GM19397 (cell line): ENCODE data around the gene DNM1.

Experiments
- ATAC-seq: cut with Tn5 transposase; IDR thresholded peaks from one replicate; pipeline ENCODE4 v1.9.1; 2021; ENCODE audit warnings: mild to moderate bottlenecking, moderate library complexity; ENCODE audit not compliant: unreplicated experiment

The DNM1 gene

DNA sequence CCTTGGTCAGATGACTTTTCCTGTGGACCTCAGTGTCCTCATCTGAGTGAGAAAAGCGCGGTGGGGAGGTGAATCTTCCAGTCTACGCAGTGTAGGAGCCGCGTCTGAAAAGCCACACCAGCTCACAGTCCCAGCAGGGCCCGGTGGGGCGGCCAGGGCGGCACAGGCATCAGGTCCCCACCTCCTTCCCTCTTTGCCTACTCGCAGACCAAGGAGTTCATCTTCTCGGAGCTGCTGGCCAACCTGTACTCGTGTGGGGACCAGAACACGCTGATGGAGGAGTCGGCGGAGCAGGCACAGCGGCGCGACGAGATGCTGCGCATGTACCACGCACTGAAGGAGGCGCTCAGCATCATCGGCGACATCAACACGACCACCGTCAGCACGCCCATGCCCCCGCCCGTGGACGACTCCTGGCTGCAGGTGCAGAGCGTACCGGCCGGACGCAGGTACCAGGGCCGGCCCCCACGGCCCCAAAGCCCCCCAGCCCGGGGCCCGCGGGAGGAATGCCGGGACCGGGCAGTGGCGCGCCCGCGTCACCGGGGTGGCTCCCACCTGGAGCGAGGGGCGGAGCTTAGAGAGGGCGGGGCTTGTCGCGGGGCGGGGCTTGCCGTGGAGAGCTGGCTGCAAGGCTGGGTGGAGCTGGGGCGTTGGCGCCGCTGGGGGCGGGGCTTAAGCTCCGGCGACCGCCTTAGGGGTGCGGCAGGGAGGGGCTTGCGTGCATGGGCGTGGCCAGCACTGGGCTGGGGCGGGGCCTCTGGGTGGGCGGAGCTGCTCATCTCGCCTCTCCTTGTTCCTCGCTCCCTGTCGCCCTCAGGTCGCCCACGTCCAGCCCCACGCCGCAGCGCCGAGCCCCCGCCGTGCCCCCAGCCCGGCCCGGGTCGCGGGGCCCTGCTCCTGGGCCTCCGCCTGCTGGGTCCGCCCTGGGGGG, 47.0 kb downstream of the DNM1 start:
- ATAC-seq, result peak; percentile 86

DNA sequence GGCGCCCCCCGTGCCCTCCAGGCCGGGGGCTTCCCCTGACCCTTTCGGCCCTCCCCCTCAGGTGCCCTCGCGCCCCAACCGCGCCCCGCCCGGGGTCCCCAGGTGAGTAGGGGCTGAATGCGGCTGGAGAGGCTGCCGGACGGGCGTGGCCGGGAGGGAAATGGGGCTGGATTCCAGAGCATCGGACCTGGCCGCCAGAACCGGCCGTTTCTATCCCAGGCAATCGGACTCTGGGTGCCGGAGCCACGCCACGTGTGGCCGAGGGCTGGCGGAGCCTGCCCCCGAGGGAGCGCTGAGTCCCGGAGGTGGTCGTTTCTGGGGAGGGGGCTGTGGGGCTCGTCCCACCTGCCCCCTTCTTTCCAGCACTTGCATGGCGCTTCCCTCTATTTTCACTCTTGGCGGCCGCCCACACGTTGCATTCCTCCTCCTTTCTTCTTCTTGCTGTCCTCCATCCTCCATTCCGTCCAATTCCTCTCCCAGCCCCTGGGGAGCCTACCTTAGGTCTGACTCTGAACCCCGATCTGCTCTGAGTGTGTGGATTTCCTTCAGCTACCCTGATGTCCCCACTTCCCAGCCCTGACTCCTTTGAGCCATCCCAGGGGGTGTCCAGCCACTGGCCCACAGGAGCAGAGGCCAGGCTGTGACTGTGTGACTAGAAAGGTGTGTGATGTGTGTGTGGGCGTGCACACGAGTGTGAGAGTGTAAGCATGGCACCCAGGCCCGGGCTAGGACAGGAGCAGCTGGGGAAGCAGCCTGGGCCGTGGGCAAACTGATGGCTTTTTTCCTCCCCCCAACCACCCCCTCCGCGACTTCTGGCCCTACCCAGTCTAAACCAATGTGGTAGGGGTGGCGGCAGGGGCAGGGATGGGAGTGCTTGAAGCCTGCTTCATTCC, 47.9 kb downstream of the DNM1 start:
- ATAC-seq, result no peak

DNA sequence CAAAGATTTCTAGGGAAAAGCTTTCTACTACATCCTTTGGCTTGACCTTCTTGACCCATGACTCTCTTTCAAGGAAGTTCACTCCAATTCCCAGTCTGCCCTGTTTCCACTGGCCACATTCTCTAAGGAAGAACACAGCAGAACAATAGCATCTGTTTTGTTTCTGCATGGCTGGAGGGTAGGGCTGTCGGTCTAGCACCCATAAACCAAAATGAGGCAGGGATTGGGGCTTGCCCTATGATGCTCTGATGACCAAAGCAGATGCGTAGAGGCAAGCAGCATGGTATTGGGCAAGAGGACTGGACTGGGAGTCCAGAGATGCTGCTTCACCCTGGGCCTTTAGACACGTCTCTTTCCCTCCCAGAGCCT, 48.5 kb downstream of the DNM1 start:
- ATAC-seq, result no peak

DNA sequence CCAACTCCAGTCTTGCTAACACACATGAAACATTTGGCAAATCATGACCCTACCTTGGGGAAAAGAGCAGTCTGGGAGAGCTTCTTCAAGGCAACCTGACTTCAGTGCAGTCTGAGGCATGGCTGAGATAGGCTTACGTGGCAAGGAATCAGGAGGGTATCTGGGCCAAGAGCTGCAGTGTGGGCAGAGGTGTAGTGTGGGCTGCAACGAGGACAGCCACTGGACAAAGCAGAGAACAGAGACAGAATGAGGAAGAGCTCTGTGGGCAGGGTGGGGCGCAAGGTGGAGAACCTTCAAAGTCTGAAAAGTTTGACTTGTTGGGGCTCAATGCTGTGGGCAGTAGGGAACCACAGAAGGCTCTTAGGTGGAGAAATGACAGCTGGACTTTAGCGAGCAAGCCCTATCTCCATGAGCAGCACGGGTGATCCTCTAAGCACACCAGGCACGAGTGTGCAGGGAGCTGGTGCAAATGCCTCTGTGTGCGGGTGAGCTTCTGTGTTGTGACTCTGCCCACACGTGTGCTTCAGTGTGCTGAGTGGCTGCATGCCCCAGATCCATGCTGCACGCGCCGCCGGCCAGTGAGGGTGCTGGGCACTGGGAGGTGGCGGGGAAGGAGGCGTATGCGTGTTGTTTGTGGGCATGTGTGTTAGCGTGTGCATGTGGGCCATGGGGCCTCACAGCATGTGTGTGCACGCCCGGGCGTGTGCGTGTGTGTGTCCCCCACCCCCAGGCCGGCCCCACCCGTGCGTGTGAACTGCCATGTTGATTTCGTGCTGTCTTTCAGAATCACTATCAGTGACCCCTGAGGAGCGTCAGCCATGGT, 49.3 kb downstream of the DNM1 start:
- ATAC-seq, result no peak

DNA sequence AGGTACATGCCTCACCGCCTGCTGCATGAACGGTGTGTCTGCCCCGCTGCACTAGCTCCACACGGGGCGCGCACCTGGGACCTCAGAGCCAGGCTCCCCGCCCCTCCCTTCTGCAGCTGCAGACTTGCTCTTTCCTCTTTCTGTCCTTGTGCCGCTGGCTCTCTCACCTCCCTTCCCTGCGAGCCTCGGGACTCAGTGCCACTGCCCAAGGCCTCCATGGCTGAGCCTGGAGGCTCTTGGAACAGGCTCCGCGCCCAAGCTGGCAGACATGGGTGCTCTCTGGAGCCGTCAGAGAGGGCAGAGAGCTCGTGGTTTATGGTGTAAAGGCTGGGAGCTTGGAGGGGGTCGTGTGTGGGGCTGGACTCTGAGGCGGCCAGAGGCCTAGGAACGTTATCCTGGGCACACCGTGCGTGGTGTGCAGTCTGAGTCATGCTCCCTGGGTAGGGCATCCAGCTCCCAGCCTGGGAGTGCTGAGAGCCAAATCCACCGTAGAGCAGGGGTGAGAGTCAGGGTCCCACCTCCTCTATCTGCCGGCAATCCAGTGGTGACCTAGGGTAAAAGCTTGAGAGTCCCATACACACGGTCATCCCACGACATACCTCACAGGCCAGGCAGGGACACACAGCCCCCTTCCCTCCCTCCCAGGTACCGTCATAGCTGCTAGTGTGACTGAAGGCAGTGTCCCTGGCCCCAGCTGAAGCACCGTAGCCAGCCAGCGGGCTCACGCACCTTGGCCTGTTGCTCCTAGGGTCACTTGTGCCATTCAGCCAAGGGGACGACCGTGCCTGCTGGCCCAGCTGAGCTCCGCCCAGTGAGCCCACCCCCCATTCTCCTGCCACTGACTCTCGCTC, 50.2 kb downstream of the DNM1 start:
- ATAC-seq, result no peak

DNA sequence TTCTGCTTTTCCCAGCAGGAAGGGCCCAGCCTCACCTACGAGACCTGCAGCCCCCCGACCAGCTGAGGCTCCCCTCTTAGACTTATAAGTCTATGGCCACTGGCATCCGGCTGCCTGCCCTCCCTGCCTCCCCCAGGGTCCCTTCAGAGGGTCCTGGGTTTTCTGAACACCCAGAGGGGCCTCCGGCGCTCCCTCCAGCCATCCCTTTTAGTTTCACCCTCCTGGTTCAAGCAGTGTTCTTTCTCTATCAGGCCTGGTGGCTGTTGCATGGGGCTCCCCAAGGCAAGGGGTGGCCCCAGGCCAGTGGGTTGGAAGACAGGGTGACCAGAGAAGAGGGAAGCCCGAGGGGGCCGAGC, 50.8 kb downstream of the DNM1 start:
- no peak for ATAC-seq

DNA sequence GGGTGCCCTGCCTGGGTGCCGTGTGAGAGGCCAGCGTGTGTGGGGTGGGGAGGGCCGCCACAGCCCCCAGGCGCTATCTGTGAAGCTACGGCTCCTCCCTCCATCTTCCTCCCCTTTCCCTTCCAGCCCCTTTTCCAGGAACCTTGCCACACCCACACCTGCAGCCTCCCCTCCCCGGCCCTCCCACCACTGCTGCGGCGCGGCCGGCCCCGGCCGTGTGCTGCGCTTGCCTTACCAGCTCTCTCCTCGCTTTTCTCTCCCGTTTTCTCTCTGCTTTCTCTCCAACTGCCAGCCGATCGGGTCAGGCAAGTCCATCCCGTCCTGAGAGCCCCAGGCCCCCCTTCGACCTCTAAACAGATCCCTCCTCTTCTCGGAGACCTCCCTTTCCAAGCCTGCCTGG, 51.2 kb downstream of the DNM1 start:
- ATAC-seq, result no peak

DNA sequence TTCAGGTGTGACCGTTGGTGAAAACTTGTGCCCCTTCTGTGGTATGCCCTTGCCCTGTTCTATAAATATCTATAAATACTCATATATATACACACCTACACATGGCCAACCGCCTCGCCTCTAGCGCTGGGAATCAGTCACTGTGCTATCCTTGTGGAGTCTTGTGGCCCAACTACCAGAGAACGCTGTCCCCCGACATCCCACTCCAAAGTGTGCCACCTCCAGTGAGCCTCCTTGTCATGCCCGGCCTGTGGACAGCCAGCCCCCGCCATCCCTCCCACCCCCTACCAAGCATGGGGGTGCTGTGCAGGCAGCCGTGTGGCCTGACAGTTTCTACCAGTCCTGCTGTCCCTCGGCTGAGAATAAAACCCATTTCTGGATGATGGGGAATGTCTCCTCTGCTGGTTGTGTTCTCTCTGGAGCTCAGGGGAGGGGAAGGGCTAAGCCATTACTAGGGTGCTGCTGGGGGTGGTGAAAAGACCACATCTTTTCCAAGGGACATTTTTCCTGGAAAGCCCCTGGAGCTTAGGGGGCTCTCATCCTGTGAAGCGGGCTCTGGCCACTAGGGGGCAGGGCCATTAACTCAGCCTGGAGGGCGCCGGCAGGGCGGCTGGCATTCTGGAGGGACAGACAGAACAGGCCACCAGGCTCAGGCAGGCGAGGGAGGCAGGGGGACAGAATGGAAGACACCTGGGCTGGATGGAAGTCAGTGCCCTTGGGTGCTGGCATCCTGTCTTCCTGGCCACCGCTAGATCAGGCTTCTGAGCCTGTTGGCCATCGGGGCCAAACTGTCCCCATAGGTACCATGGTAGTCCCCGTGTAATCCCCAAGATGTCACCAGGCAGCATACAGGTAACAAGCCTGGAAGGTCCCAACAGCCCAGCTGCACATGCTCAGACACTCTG, 51.9 kb downstream of the DNM1 start:
- ATAC-seq, result no peak

DNA sequence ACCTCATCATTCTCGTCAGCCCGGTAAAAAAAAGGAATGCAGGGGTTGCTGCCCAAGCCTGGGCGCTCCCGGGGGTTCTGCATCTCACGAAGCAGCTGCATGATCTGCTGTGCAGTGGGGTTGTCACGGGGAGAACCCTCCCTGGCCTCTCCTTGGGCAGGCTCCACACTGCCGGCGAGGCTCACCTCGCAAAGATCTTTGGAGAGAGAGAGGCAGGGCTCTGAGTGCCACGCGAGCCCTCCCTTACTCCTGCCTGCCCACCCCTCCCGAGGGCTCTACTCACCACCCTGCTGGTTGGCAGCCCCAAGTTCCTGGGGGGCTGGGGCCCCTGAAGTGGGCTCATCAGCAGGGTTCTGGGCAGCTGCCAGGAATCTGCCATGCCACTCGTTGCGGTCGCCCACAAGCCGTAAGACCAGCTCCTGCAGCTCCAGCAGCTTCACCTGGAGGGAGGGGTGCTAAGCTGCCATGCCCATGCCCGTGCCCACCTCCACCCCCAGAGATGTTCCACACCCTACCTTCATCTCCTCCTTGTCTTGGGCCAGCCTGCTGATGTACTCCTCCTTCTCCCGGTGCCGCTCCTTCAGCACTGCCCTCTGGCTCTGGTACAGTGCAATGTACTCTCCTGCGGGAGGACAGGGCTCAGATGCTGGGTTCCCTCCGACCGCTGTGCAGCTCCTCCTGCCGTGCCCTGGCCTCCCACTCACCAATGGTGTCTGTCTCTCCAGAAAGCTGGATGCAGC, 54.1 kb downstream of the DNM1 start:
- no peak for ATAC-seq

DNA sequence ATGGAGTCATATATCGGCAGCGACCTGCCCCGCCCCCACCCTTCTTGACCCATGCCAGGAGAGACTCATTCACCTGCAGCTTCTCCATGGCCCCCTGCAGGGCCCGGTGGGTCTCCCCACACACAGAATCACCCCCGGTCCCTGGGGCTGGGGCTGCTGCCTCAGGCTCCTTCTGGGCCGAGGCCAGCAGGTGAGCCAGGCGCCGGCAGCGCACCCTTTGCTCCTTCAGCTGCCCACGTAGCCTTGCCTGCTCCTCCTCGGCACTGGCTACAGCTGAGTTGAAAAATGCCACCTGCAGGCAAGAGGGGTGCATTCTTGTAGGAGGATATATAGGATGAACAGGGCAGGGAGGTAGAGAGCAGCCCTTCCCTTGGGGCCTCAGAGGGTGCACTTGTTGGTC, 54.7 kb downstream of the DNM1 start:
- no peak for ATAC-seq

DNA sequence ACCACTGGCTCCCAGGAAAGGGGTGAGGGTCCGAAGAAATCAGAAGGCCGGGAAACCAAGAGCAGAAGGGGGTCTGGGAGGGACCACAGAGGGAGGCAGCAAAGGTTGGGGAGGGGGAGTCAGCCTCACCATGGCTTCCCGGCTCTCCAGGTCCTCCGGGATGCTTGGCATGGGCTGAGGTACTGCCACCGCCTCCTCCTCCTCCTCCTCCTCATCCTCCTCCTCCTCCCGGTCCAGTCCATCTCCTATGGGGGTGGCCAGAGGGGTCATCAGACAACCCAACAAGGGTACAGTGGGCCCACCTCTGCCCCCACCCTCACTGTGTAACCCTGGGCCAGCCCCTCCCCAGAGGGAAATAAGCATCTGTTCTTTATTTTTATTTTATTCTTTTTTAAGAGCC, 55.1 kb downstream of the DNM1 start:
- no peak for ATAC-seq

DNA sequence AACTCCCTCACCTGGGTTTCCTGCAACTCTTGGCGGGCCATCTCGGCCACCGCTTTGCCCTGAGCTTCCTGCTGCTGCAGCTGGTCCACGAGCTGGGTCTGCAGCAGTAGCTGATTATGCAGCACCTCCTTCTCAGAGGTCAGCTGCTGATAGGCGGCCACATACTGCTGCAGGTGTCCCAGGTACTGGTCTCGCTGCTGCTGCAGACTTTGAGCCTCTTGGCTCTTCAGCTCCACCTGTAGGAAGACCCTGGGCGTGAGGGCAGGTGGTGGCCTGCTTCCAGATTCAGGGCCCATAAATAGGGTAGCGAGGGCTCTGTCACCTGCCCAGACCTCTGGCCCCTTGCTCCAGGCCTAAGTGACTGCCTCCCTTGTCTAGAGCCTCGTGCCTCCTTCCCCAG, 56.0 kb downstream of the DNM1 start:
- ATAC-seq, result no peak

DNA sequence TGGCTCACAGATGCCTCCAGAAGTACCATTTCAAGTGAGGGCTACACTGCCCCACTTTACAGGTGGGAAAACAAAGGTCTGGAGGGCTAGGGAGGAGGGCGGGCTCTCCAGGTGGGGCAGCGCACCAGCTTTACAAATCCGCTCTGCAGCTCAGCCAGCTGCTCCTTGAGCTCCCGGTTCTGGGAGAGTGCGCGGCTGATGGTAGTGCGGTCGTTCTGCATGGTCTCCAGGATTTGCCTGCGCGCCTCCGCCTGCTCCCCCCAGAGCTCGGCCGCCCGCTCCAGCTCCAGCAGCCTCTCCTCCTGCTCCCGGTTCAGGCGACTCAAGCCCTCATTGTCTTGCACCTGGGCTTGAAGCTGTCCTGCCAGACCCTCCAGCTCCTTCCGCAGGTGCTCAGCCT, 57.2 kb downstream of the DNM1 start:
- no peak for ATAC-seq

DNA sequence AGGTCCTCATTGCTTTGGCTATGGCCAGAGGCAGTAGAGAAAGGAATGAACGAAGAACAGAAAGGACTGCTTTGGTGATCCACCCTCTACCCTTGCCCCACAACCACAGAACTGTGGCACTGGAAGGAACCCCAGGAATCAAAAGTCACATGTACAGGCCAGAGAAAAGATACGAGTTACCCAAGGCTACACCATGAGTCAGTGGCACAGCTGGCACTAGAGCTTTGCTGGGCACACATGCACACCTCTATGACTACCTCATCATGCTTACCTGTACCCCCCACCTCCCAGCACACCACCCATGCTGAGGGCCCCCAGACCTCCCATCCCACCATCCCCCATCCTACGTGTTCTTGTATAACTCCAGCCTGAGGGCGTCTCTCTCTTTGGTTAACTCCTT, 59.5 kb downstream of the DNM1 start:
- ATAC-seq, result no peak

DNA sequence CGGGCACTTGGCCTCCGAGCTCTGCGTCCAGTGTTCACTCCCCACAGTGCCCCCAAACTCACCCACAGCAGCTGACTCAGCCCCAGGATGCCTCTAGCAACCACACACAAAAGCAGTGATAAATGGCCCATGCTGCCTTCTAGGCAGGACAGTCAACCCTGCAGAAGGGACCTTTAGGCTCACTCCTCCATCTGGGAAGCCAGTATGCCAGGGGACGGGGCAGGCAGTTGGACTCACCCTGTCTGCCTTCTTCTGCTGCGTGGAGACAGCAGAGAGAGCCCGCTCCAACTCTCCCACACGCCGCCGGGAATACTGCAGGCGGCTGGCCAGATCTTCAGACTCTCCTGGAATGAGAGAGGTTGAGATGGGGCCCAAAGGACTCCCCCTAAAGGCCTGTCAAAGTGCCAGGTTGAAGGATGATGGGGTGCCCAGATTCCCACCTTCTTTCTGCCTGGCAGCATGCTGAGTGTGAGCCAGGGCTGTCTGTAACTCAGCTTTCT, 62.2 kb downstream of the DNM1 start:
- ATAC-seq, result no peak

DNA sequence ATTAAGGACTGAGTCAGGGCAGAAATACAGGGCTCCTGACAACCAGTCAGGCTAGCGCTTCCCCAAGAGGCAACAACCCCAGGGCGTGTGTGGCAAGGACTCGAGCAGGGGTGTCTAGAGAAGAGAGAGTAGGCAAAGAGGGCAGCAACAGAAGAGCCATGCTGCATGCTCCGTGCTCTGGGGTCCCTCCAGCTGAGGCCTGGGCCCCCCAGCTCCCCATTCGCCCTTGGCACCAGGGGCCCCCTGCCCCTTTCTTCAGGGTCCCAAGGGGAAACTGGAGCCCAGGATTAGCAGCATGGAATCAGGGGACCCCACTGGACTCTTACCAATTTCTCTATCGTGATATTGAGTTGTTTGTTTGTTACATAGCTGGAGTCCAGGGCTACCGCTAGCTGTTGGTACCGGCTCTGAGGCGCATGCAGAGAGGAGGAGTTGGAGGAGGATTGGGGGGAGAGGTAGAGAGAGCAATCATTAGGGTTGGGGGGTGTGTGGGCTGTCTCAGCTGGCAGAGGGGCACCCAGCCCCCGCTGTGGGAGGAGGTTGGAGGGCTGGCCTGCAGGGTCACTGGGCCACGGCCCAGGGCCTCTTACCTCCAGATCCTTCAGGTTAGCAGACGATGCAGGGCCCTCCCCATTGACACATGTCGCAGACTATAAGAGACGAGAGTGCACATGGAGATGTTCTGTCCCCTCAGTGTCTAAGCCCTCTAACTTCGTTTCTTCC, 63.9 kb downstream of the DNM1 start:
- ATAC-seq, result no peak

DNA sequence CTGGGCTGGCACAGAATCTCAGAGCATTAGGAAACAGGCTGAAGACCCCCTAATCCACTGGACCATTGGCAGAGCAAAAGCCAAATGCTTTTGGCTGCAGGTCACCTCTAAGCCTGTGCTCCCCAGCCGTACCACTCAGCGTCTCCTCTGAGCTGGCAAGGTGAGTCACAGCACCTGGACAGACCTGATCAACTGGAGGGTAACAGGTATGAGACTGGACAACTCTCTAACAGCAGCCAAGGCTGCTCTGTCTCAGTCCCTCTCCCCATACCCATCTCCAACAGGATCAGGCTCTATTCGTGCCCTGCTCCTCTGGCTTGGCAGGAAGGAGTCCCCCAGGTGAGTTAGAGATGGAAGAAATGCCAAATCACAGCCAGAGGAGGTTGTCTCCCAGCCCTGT, 67.9 kb downstream of the DNM1 start:
- ATAC-seq, result no peak

DNA sequence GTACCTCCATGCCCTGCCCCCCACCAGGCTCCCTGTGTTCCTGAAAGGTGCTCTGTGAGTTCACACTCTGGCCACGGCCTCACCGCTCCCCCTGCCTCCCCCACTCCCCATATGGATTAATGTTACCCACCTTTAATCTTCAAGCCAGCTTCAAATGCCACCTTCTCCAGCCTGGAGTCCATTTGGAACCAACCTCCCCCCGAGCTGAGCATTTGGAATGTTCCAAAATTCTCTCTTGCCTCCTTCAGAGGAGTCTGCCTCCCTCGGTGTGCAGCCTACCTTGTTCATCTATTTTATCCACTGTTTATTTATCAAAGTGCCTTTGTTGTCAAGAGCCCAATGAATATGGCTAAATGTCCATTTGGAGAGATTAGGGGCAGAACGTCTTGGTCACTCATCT, 68.3 kb downstream of the DNM1 start:
- no peak for ATAC-seq
